KMS-11 (cell line): Measurements from ENCODE around the gene TTLL7.

Experiments used
- H2AFZ ChIP-seq: fragments of 200-600 bp; sonication (generic); 2 replicates; pipeline ENCODE4 v1.6.1; 2016; ENCODE audit warnings: antibody characterized with exemption, mixed run types, low read depth
- H3K27ac ChIP-seq: fragments of 200-600 bp; sonication (generic); 2 replicates; pipeline ENCODE4 v1.6.1; 2016; ENCODE audit warnings: mild to moderate bottlenecking, mixed run types
- H3K27me3 ChIP-seq: fragments of 200-600 bp; sonication (generic); 2 replicates; pipeline ENCODE4 v1.6.1; 2017; ENCODE audit warnings: mild to moderate bottlenecking, low read depth, mixed run types, moderate library complexity; ENCODE audit not compliant: insufficient read depth
- H3K36me3 ChIP-seq: fragments of 200-600 bp; sonication (generic); 2 replicates; pipeline ENCODE4 v1.6.1; 2017; ENCODE audit warnings: mild to moderate bottlenecking, mixed run types; ENCODE audit not compliant: insufficient read depth
- H3K4me1 ChIP-seq: fragments of 200-600 bp; sonication (generic); 2 replicates; pipeline ENCODE4 v1.6.1; 2016; ENCODE audit warnings: mild to moderate bottlenecking, low read depth, mixed run types; ENCODE audit not compliant: poor library complexity, severe bottlenecking
- H3K4me2 ChIP-seq: fragments of 200-600 bp; sonication (generic); 2 replicates; pipeline ENCODE4 v1.7.0; 2016; ENCODE audit warnings: mild to moderate bottlenecking, mixed run types
- H3K4me3 ChIP-seq: fragments of 200-600 bp; sonication (generic); IDR thresholded peaks from 2 replicates; pipeline ENCODE4 v1.6.1; 2017; ENCODE audit warnings: low read depth, low read length, mixed read lengths; ENCODE audit not compliant: insufficient read depth
- H3K79me2 ChIP-seq: fragments of 200-600 bp; sonication (generic); 2 replicates; pipeline ENCODE4 v1.6.1; 2016; ENCODE audit warnings: low read depth, mixed run types; ENCODE audit not compliant: insufficient read depth
- H3K9ac ChIP-seq: fragments of 200-600 bp; sonication (generic); 2 replicates; pipeline ENCODE4 v1.6.1; 2016; ENCODE audit warnings: mild to moderate bottlenecking, mixed run types
- H4K20me1 ChIP-seq: fragments of 200-600 bp; sonication (generic); 2 replicates; pipeline ENCODE4 v1.6.1; 2016; ENCODE audit warnings: mild to moderate bottlenecking, mixed run types; ENCODE audit not compliant: insufficient read depth
- CTCF ChIP-seq: fragments of 200-600 bp; sonication (generic); conservative IDR thresholded peaks from 2 replicates; pipeline ENCODE4 v1.6.1; 2017; ENCODE audit warnings: low read depth, mild to moderate bottlenecking, antibody characterized with exemption, low read length, moderate library complexity, mixed read lengths

Gene TTLL7

GRCh38 chr1:83845437-83846071, 153.4 kb downstream of the TTLL7 start:
- no peaks in the 10 kb centered on the region for H3K79me2 ChIP-seq
- no peak overlapping the region for H3K27ac ChIP-seq
- H3K4me3 ChIP-seq = no peak overlapping the region
- no peaks in the 10 kb centered on the region for H4K20me1 ChIP-seq
- H3K4me2 ChIP-seq = no peak overlapping the region
- H3K27me3 ChIP-seq = no peaks in the 10 kb centered on the region
- no peaks in the 10 kb centered on the region for H3K36me3 ChIP-seq
- no peak overlapping the region for H3K9ac ChIP-seq
- no peak for TF ChIP-seq CTCF
- no peaks in the 10 kb centered on the region for H3K4me1 ChIP-seq
- H2AFZ ChIP-seq = no peak overlapping the region

GRCh38 chr1:83844546-83844945, 154.4 kb downstream of the TTLL7 start:
- no peak for TF ChIP-seq CTCF
- Histone ChIP-seq H3K4me2 (no peak overlapping the region), H3K79me2 (no peaks in the 10 kb centered on the region), H3K4me1 (no peaks in the 10 kb centered on the region), H3K27me3 (no peaks in the 10 kb centered on the region), H2AFZ (no peak overlapping the region), H3K9ac (no peak overlapping the region), H4K20me1 (no peaks in the 10 kb centered on the region), H3K4me3 (no peak overlapping the region), H3K27ac (no peak overlapping the region), H3K36me3 (no peaks in the 10 kb centered on the region)

- no peak for TF ChIP-seq CTCF
- H3K36me3 ChIP-seq = no peaks in the 10 kb centered on the region
- H3K4me2 ChIP-seq = no peak overlapping the region
- no peaks in the 10 kb centered on the region for H4K20me1 ChIP-seq
- no peak overlapping the region for H2AFZ ChIP-seq
- H3K79me2 ChIP-seq = no peaks in the 10 kb centered on the region
- no peaks in the 10 kb centered on the region for H3K4me1 ChIP-seq
- H3K4me3 ChIP-seq = no peak overlapping the region
- H3K9ac ChIP-seq = no peak overlapping the region
- no peak overlapping the region for H3K27ac ChIP-seq
- H3K27me3 ChIP-seq = no peaks in the 10 kb centered on the region
These were observed 159.3 kb downstream of the TTLL7 start for GRCh38 chr1:83839566-83840173.

- no peak overlapping the region for H2AFZ ChIP-seq
These were observed 160.4 kb downstream of the TTLL7 start for GRCh38 chr1:83838573-83838972.

More at GRCh38 chr1:83838573-83838972, 160.4 kb downstream of the TTLL7 start:
- Histone ChIP-seq H3K36me3 (no peaks in the 10 kb centered on the region), H4K20me1 (no peaks in the 10 kb centered on the region), H3K4me1 (no peaks in the 10 kb centered on the region), H3K79me2 (no peaks in the 10 kb centered on the region), H3K4me2 (no peak overlapping the region), H3K27me3 (no peaks in the 10 kb centered on the region), H3K9ac (no peak overlapping the region), H3K27ac (no peak overlapping the region), H3K4me3 (no peak overlapping the region)
- TF ChIP-seq CTCF = no peak
